Panc1 (cell line): Measurements from ENCODE around the gene PRPF19.

Source experiments
- CTCF ChIP-seq: fragments of 450-650 bp; IDR thresholded peaks from 2 replicates; pipeline ENCODE4 v1.5.1; 2017; ENCODE audit warnings: mild to moderate bottlenecking
- POLR2AphosphoS5 ChIP-seq: IDR thresholded peaks from 2 replicates; pipeline ENCODE4 v1.6.1; 2012; ENCODE audit warnings: mild to moderate bottlenecking, low read depth, low read length, moderate library complexity

- TF ChIP-seq POLR2AphosphoS5 = no peak
- no peak for TF ChIP-seq CTCF
These were observed 19.5 kb upstream of the PRPF19 start for GRCh38 chr11:60925868-60926267.
